Stomach (tissue), 9 donors: ENCODE measurements around the gene CEP295NL. TPM values are rescaled to one million over a fixed set of nuclear protein-coding genes. Genes with fewer than 3 reads are reported as not detected.

Experiments used
- DNase-seq, 2 donors: peaks; one replicate each; pipeline versions ENCODE4 v3.0.0 to v3.0.0-alpha.2; 2013 to 2019
- H3K27ac ChIP-seq, 5 donors: fragments of 200-600 bp in 4 of 5; sonication (generic) in 4 of 5; one replicate each; pipeline ENCODE4 v1.5.1; 2013 to 2019; ENCODE audit warnings: mild to moderate bottlenecking in 1 of 5, moderate library complexity in 1 of 5
- H3K27me3 ChIP-seq, 3 donors: fragments of 200-600 bp; sonication (generic); one replicate each; pipeline ENCODE4 v1.5.1; 2017 to 2019; ENCODE audit warnings: mixed run types in 1 of 3
- H3K36me3 ChIP-seq, 4 donors: fragments of 200-600 bp; sonication (generic); 1 replicate in 3 of 4; 2 replicates in 1 of 4; pipeline ENCODE4 v1.5.1; 2016 to 2019
- H3K4me1 ChIP-seq, 4 donors: fragments of 200-600 bp; sonication (generic); one replicate each; pipeline ENCODE4 v1.5.1; 2016 to 2019
- H3K4me3 ChIP-seq, 4 donors: fragments of 200-600 bp; sonication (generic) in 3 of 4; one replicate each; pipeline ENCODE4 v1.5.1; 2016 to 2019; ENCODE audit warnings: mild to moderate bottlenecking in 1 of 4
- H3K9me3 ChIP-seq, 4 donors: fragments of 200-600 bp; sonication (generic); one replicate each; pipeline ENCODE4 v1.5.1; 2016 to 2019
- CTCF ChIP-seq, 7 experiments: fragments of 450-650 bp in 4 of 7; fragments of 200-600 bp in 3 of 7; sonication (generic) in 3 of 7; IDR thresholded peaks; one replicate each; pipeline ENCODE4 v1.5.1; 2016 to 2019; ENCODE audit warnings: antibody characterized with exemption in 7 of 7, control low read depth in 2 of 7, mild to moderate bottlenecking in 1 of 7
- EP300 ChIP-seq: sonication (generic); formaldehyde crosslinking; IDR thresholded peaks from one replicate; pipeline ENCODE4 v1.6.1; 2017; ENCODE audit warnings: antibody characterized with exemption
- POLR2A ChIP-seq, 4 donors: fragments of 450-650 bp; IDR thresholded peaks; one replicate each; pipeline ENCODE4 v1.6.1; 2016; ENCODE audit warnings: antibody characterized with exemption in 4 of 4, control low read depth in 2 of 4, mild to moderate bottlenecking in 1 of 4, moderate library complexity in 1 of 4
- POLR2AphosphoS5 ChIP-seq, 3 donors: sonication (generic); formaldehyde crosslinking; IDR thresholded peaks; one replicate each; pipeline ENCODE4 v1.6.1; 2016; ENCODE audit warnings: antibody characterized with exemption in 3 of 3
- WGBS, 5 donors: extraction: QIAGEN DNeasy Blood & Tissue Kit in 3 of 5; methylation state at CpG; one replicate each; pipeline versions ENCODE4 v1.1.5 to v1.1.7; 2013 to 2018; 5-methylcytosine and 5-hydroxymethylcytosine counted together
- intact Hi-C: fragments of 100-400 bp; cut with DNase I; formaldehyde crosslinking; loops from one replicate; pipeline ENCODE4 v1.15.1; 2023; ENCODE audit warnings: low total_unique reads
- polyA plus RNA-seq, 3 donors: library from polyadenylated mRNA; stranded (reverse); fragments of 200-250 nt; gene quantifications; one replicate each; pipeline ENCODE4 v1.2.3, GENCODE V29; 2013
- total RNA-seq, 5 donors: library from RNA; depleted of rRNA; stranded (reverse); fragments of >200 nt; gene quantifications; one replicate each; pipeline versions ENCODE4 v1.1.0 to v1.2.3, GENCODE V29; 2014 to 2016
- donor health status: healthy with polysubstance abuse.
- donor health status: Bipolar disorder and iron deficiency.
- donor health status: healthy.

Gene CEP295NL
- total and polyA plus RNA-seq, 8 donors: 0.31 to 23.9 (median 5.8) TPM; not detected in 1

GRCh38 chr17:78875363-78876093 lies 27.5 kb downstream of the CEP295NL start:
- Histone ChIP-seq H3K27ac (peak overlapping the region in 4 of 5 donors; percentile 61 to 93 (median 70)), H3K36me3 (peaks cover 10 to 31% (median 29%) of the 10 kb centered on the region in 4 donors), H3K4me3 (no peak overlapping the region), H3K9me3 (no peaks in the 10 kb centered on the region), H3K27me3 (no peaks in the 10 kb centered on the region), H3K4me1 (peaks cover 30 to 75% (median 62%) of the 10 kb centered on the region in 4 donors)
- TF ChIP-seq EP300: no peak
- no peak for TF ChIP-seq POLR2A (IDR thresholded peaks at IDR 0.05)
- TF ChIP-seq CTCF (IDR thresholded peaks at IDR 0.05): no peak
- TF ChIP-seq POLR2AphosphoS5 (IDR thresholded peaks at IDR 0.05): no peak
- 48 to 83% (median 78%) methylated on average over 7 to 9 of the region's 9 CpGs for WGBS, 5 donors
- intact Hi-C loops: no loop called here
- DNase-seq: no peak

GRCh38 chr17:78873519-78874340 lies 29.3 kb downstream of the CEP295NL start:
- Histone ChIP-seq H3K4me1 (peaks cover 22 to 57% (median 45%) of the 10 kb centered on the region in 4 donors), H3K36me3 (peaks cover 15 to 49% (median 47%) of the 10 kb centered on the region in 4 donors), H3K4me3 (no peak overlapping the region), H3K27ac (peak overlapping the region; percentile 41 to 93 (median 60)), H3K9me3 (no peaks in the 10 kb centered on the region), H3K27me3 (no peaks in the 10 kb centered on the region)
- 62 to 72% (median 65%) methylated on average over 20 to 21 of the region's 21 CpGs for WGBS, 5 donors
- no peak for TF ChIP-seq CTCF (IDR thresholded peaks at IDR 0.05)
- peak in 1 of 3 donors; percentile 6 for TF ChIP-seq POLR2AphosphoS5 (IDR thresholded peaks at IDR 0.05)
- TF ChIP-seq EP300: no peak
- TF ChIP-seq POLR2A (IDR thresholded peaks at IDR 0.05): no peak
- peak; percentile 35 to 82 for DNase-seq
- intact Hi-C loops: no loop called here

GRCh38 chr17:78872486-78872885 lies 30.5 kb downstream of the CEP295NL start:
- 83 to 94% (median 89%) methylated on average over 6 of the region's 6 CpGs for WGBS, 5 donors
- peak overlapping the region in 2 of 5 donors; percentile 60 to 93 for H3K27ac ChIP-seq
- intact Hi-C loops: no loop called here

More at GRCh38 chr17:78872486-78872885, 30.5 kb downstream of the CEP295NL start:
- H3K4me1 ChIP-seq: peaks cover 20 to 44% (median 35%) of the 10 kb centered on the region in 4 donors
- no peak for DNase-seq
- TF ChIP-seq CTCF (IDR thresholded peaks at IDR 0.05) (no peak), EP300 (no peak), POLR2A (IDR thresholded peaks at IDR 0.05) (no peak), POLR2AphosphoS5 (IDR thresholded peaks at IDR 0.05) (no peak)
- peaks cover 16 to 61% (median 58%) of the 10 kb centered on the region in 4 donors for H3K36me3 ChIP-seq
- no peaks in the 10 kb centered on the region for H3K27me3 ChIP-seq
- no peak overlapping the region for H3K4me3 ChIP-seq
- H3K9me3 ChIP-seq: no peaks in the 10 kb centered on the region
